Upper lobe of left lung (tissue), 4 donors: ENCODE measurements around the gene FAM234A.

ENCODE experiments used
- CTCF ChIP-seq, 6 experiments: fragments of 450-650 bp in 4 of 6; fragments of 200-600 bp in 2 of 6; sonication (generic) in 2 of 6; IDR thresholded peaks; one replicate each; pipeline ENCODE4 v1.5.1; 2016 to 2019; ENCODE audit warnings: antibody characterized with exemption in 6 of 6
- POLR2AphosphoS5 ChIP-seq, 2 donors: sonication (generic); formaldehyde crosslinking; IDR thresholded peaks; one replicate each; pipeline ENCODE4 v1.5.1; 2017; ENCODE audit warnings: antibody characterized with exemption in 2 of 2

DNA sequence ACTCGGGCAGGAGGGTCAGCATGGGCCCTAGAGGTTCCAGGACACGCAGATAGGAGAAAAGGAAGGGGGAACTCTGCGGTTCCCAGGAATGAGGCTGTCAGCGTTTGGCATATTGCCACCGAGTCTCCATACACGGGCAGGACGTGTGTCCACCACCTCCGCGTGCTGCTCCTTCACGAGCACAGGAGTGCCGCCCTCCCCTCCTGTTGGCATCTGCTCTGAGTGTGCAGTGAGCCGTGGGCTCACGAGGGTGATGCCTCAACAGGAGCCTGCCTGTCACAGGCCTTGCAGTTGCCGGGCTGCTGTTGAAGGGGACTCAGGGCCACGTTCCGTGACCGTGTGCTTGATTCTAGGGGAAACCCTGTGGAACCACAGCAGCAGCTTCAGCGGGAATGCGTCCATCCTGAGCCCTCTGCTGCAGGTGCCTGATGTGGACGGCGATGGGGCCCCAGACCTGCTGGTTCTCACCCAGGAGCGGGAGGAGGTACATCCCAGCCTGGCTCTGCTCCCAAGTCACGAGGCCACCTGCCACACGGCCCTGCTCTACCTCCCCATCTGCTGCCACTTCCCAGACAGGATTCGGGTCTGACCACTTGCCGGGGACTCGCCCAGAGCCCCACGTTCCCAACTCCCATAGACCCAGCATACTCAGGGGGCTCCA, 26.5 kb downstream of the FAM234A start:
- no peak for TF ChIP-seq CTCF (IDR thresholded peaks at IDR 0.05)
- TF ChIP-seq POLR2AphosphoS5 (IDR thresholded peaks at IDR 0.05), result no peak
